Measurements from ENCODE around the gene ABHD16B.

The ABHD16B gene

GRCh38 chr20:63861365-63861934, at the start of gene ABHD16B:
TSS of gene ABHD16B (plus strand) at chr20:63861498. CDS start at chr20:63861541, 43 bp downstream.
- TF ChIP-seq ZBTB7A (IDR thresholded peaks at IDR 0.05; ENCODE audit: low read depth), result no peak
- no peak for TF ChIP-seq CEBPB (IDR thresholded peaks at IDR 0.05)
- TF ChIP-seq CREB1 (IDR thresholded peaks at IDR 0.05; ENCODE audit: low read depth), result no peak
- TF ChIP-seq TEAD4 (IDR thresholded peaks at IDR 0.05), result no peak
- no peak for TF ChIP-seq FOXM1 (IDR thresholded peaks at IDR 0.05; ENCODE audit: borderline replicate concordance, low read depth)
- no peak for TF ChIP-seq EGR1 (IDR thresholded peaks at IDR 0.05)

- TF ChIP-seq MAX (IDR thresholded peaks at IDR 0.05), result no peak
- no peak for TF ChIP-seq EGR1 (IDR thresholded peaks at IDR 0.05)
- TF ChIP-seq EP300 (IDR thresholded peaks at IDR 0.05; ENCODE audit: borderline replicate concordance), result no peak
- TF ChIP-seq FOXM1 (IDR thresholded peaks at IDR 0.05; ENCODE audit: borderline replicate concordance, low read depth), result no peak
- TF ChIP-seq CEBPB (IDR thresholded peaks at IDR 0.05), result no peak
- TF ChIP-seq YY1 (IDR thresholded peaks at IDR 0.05; ENCODE audit: low read depth), result no peak
- TF ChIP-seq TAF1 (IDR thresholded peaks at IDR 0.05; ENCODE audit: low read depth), result no peak
- TF ChIP-seq REST (IDR thresholded peaks at IDR 0.05; ENCODE audit: low read depth), result no peak
- TF ChIP-seq TCF12 (IDR thresholded peaks at IDR 0.05; ENCODE audit: low read depth), result no peak
- no peak for TF ChIP-seq RAD21 (IDR thresholded peaks at IDR 0.05; ENCODE audit: low read depth)
- TF ChIP-seq CREB1 (IDR thresholded peaks at IDR 0.05; ENCODE audit: low read depth), result no peak
- TF ChIP-seq NFIC (IDR thresholded peaks at IDR 0.05), result no peak
Measured at GRCh38 chr20:63814891-63815614, 46.2 kb upstream of the ABHD16B start.

- no peak for TF ChIP-seq TEAD4 (IDR thresholded peaks at IDR 0.05)
- TF ChIP-seq TCF12 (IDR thresholded peaks at IDR 0.05; ENCODE audit: low read depth), result no peak
- TF ChIP-seq CREB1 (IDR thresholded peaks at IDR 0.05; ENCODE audit: low read depth), result no peak
- TF ChIP-seq YY1 (IDR thresholded peaks at IDR 0.05; ENCODE audit: low read depth), result no peak
- no peak for TF ChIP-seq EP300 (IDR thresholded peaks at IDR 0.05; ENCODE audit: borderline replicate concordance)
- no peak for TF ChIP-seq TAF1 (IDR thresholded peaks at IDR 0.05; ENCODE audit: low read depth)
- TF ChIP-seq FOXM1 (IDR thresholded peaks at IDR 0.05; ENCODE audit: borderline replicate concordance, low read depth), result no peak
- TF ChIP-seq RAD21 (IDR thresholded peaks at IDR 0.05; ENCODE audit: low read depth), result no peak
- no peak for TF ChIP-seq MAX (IDR thresholded peaks at IDR 0.05)
- TF ChIP-seq NFIC (IDR thresholded peaks at IDR 0.05), result no peak
- TF ChIP-seq EGR1 (IDR thresholded peaks at IDR 0.05), result no peak
- no peak for TF ChIP-seq USF1 (IDR thresholded peaks at IDR 0.05)
- no peak for TF ChIP-seq REST (IDR thresholded peaks at IDR 0.05; ENCODE audit: low read depth)
- no peak for TF ChIP-seq CEBPB (IDR thresholded peaks at IDR 0.05)
- no peak for TF ChIP-seq ZBTB7A (IDR thresholded peaks at IDR 0.05; ENCODE audit: low read depth)
Measured at GRCh38 chr20:63815615-63816253, 45.6 kb upstream of the ABHD16B start.

GRCh38 chr20:63819224-63819921, 41.9 kb upstream of the ABHD16B start:
- TF ChIP-seq NFIC (IDR thresholded peaks at IDR 0.05) (no peak), EP300 (IDR thresholded peaks at IDR 0.05; ENCODE audit: borderline replicate concordance) (no peak), YY1 (IDR thresholded peaks at IDR 0.05; ENCODE audit: low read depth) (no peak)

GRCh38 chr20:63821811-63822210, 39.5 kb upstream of the ABHD16B start:
- TF ChIP-seq YY1 (IDR thresholded peaks at IDR 0.05; ENCODE audit: low read depth) (no peak), EGR1 (IDR thresholded peaks at IDR 0.05) (no peak), RAD21 (IDR thresholded peaks at IDR 0.05; ENCODE audit: low read depth) (no peak), FOXM1 (IDR thresholded peaks at IDR 0.05; ENCODE audit: borderline replicate concordance, low read depth) (no peak), TEAD4 (IDR thresholded peaks at IDR 0.05) (no peak), CREB1 (IDR thresholded peaks at IDR 0.05; ENCODE audit: low read depth) (no peak), REST (IDR thresholded peaks at IDR 0.05; ENCODE audit: low read depth) (no peak), TCF12 (IDR thresholded peaks at IDR 0.05; ENCODE audit: low read depth) (no peak), USF1 (IDR thresholded peaks at IDR 0.05) (no peak), ZBTB7A (IDR thresholded peaks at IDR 0.05; ENCODE audit: low read depth) (no peak), TAF1 (IDR thresholded peaks at IDR 0.05; ENCODE audit: low read depth) (no peak), NFIC (IDR thresholded peaks at IDR 0.05) (no peak), EP300 (IDR thresholded peaks at IDR 0.05; ENCODE audit: borderline replicate concordance) (no peak), CEBPB (IDR thresholded peaks at IDR 0.05) (no peak), MAX (IDR thresholded peaks at IDR 0.05) (no peak)
